Activated T-cell treated with anti-CD3 and anti-CD28 coated beads, Interleukin-2, amount 50 U/mL, for 24 hours (primary cell): ENCODE data around the gene MEGF10.

Experiments
- DNase-seq: peaks from one replicate; pipeline ENCODE4 v3.0.0-alpha.2; 2020
- H3K27ac Mint-ChIP-seq: 2 replicates; pipeline ENCODE4 v1.8.0; 2020; ENCODE audit warnings: mild to moderate bottlenecking, mixed read lengths
- H3K27me3 Mint-ChIP-seq: 2 replicates; pipeline ENCODE4 v1.8.0; 2020; ENCODE audit warnings: mixed read lengths
- H3K36me3 Mint-ChIP-seq: 2 replicates; pipeline ENCODE4 v1.8.0; 2020; ENCODE audit warnings: low read depth, mixed read lengths
- H3K4me1 Mint-ChIP-seq: 2 replicates; pipeline ENCODE4 v1.8.0; 2020; ENCODE audit warnings: low read depth, mixed read lengths
- H3K4me3 Mint-ChIP-seq: 2 replicates; pipeline ENCODE4 v1.8.0; 2020; ENCODE audit warnings: mild to moderate bottlenecking, moderate library complexity, mixed read lengths
- H3K9me3 Mint-ChIP-seq: 2 replicates; pipeline ENCODE4 v1.8.0; 2020; ENCODE audit warnings: mixed read lengths

MEGF10 gene

DNA sequence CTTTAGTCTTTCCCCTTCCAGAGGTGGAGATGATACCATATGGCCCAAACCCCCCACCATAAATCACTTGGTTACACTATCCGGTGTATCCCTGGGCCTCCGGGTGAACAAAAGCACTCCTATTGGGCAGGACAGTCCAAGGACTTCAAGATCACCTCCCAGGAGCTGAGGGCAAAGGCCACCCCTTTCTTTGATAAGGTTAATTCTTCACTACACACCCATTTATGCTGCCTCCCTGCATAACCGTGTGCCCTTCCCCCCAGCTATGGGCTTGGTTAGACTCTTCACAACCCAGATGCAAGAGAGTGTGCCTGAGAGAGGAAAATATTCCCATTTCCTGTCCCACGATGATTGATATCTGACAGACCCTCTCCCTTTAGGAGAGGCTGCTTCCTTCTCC is 162.0 kb downstream of the MEGF10 start:
- no peak overlapping the region for H3K27ac Mint-ChIP-seq
- no peaks in the 10 kb centered on the region for H3K9me3 Mint-ChIP-seq
- H3K4me1 Mint-ChIP-seq: no peaks in the 10 kb centered on the region
- DNase-seq: no peak
- peaks cover 12% of the 10 kb centered on the region for H3K27me3 Mint-ChIP-seq
- no peak overlapping the region for H3K4me3 Mint-ChIP-seq
- no peaks in the 10 kb centered on the region for H3K36me3 Mint-ChIP-seq

- Mint-ChIP-seq H3K4me1 (no peaks in the 10 kb centered on the region), H3K4me3 (no peak overlapping the region), H3K27me3 (peaks cover 15% of the 10 kb centered on the region), H3K9me3 (no peaks in the 10 kb centered on the region), H3K36me3 (no peaks in the 10 kb centered on the region), H3K27ac (no peak overlapping the region)
- no peak for DNase-seq
Measured at GRCh38 chr5:127471211-127471610, 180.6 kb downstream of the MEGF10 start.

GRCh38 chr5:127472700-127473099 is 182.1 kb downstream of the MEGF10 start:
- H3K9me3 Mint-ChIP-seq: no peaks in the 10 kb centered on the region
- H3K27ac Mint-ChIP-seq: no peak overlapping the region
- no peaks in the 10 kb centered on the region for H3K4me1 Mint-ChIP-seq
- H3K36me3 Mint-ChIP-seq: no peaks in the 10 kb centered on the region
- no peak overlapping the region for H3K4me3 Mint-ChIP-seq
- peaks cover 20% of the 10 kb centered on the region for H3K27me3 Mint-ChIP-seq
- no peak for DNase-seq

GRCh38 chr5:127486471-127486870 is 195.9 kb downstream of the MEGF10 start:
- no peak for DNase-seq
- H3K27ac Mint-ChIP-seq: no peak overlapping the region
- H3K27me3 Mint-ChIP-seq: peaks cover 13% of the 10 kb centered on the region
- no peaks in the 10 kb centered on the region for H3K36me3 Mint-ChIP-seq
- no peaks in the 10 kb centered on the region for H3K4me1 Mint-ChIP-seq
- no peaks in the 10 kb centered on the region for H3K9me3 Mint-ChIP-seq
- no peak overlapping the region for H3K4me3 Mint-ChIP-seq

DNA sequence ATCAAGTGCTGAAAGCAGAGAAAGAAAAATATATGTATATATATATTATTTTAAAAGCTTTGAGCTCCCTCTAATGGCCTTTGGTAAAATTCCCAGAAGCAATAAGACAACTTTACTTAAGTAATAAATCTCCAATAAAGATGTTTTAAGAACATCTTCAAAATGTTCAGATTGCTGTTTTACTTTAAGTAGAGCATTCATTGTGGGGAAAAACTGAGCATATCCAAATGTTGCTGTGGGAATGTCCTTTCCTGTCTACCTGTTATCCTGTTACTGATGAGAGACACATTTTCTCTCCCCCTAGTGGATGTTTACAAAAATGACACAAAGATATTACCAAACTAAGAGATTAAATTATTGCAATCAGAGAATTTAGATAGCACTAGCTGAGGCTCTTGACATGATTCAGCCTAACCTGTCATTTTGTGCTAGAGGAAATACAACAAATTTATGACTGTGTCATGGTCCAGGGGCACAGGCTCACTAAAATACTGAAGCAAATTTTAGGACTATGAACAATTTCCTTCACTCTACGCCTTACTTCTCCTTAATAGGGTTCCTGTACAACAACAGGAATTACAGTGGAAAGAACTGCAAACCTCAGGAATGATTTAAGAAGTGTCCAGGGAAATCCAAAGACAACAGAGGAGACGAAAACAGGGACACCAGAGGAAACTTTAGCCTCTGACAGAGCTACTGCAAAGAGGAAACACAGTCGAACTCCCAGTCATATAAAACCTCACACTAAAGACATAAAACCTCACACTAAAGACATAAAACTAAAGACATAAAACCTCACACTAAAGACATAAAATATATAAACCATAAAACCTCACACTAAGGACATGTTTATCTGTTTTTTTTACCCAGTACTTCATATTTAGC is 202.5 kb downstream of the MEGF10 start:
- H3K9me3 Mint-ChIP-seq: no peaks in the 10 kb centered on the region
- H3K36me3 Mint-ChIP-seq: no peaks in the 10 kb centered on the region
- peaks cover 25% of the 10 kb centered on the region for H3K27me3 Mint-ChIP-seq
- H3K4me1 Mint-ChIP-seq: no peaks in the 10 kb centered on the region
- no peak for DNase-seq
- no peak overlapping the region for H3K27ac Mint-ChIP-seq
- H3K4me3 Mint-ChIP-seq: no peak overlapping the region

DNA sequence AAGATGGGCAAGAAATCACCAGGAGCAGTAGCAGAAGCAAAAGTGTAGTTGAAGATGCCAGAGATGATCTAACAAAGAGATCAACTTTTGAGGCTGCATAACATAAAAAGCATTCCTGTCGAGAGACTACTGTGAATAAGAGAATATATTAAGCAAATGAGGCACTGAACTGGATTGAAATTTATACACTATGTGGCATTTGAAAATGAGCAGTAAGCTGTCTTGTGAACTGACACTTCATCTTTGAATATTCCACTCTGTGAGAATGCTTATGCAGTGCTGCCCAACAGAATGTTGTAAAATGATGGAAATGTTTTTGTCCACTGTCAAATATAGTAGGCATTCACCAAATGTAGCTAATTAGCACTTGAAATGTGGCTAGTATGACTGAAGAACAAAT is 208.0 kb downstream of the MEGF10 start:
- Mint-ChIP-seq H3K4me1 (no peaks in the 10 kb centered on the region), H3K4me3 (no peak overlapping the region), H3K36me3 (no peaks in the 10 kb centered on the region), H3K27ac (no peak overlapping the region), H3K9me3 (no peaks in the 10 kb centered on the region), H3K27me3 (peaks cover 16% of the 10 kb centered on the region)
- no peak for DNase-seq

GRCh38 chr5:127505905-127506304 is 215.3 kb downstream of the MEGF10 start:
- H3K36me3 Mint-ChIP-seq: no peaks in the 10 kb centered on the region
- no peak for DNase-seq
- peaks cover 9% of the 10 kb centered on the region for H3K27me3 Mint-ChIP-seq
- no peak overlapping the region for H3K27ac Mint-ChIP-seq
- H3K9me3 Mint-ChIP-seq: no peaks in the 10 kb centered on the region
- H3K4me1 Mint-ChIP-seq: no peaks in the 10 kb centered on the region
- H3K4me3 Mint-ChIP-seq: no peak overlapping the region

- Mint-ChIP-seq H3K36me3 (no peaks in the 10 kb centered on the region), H3K9me3 (no peaks in the 10 kb centered on the region), H3K4me3 (no peak overlapping the region), H3K27ac (no peak overlapping the region), H3K4me1 (no peaks in the 10 kb centered on the region), H3K27me3 (peaks cover 10% of the 10 kb centered on the region)
- DNase-seq: no peak
Measured at GRCh38 chr5:127506616-127507015, 216.0 kb downstream of the MEGF10 start.

DNA sequence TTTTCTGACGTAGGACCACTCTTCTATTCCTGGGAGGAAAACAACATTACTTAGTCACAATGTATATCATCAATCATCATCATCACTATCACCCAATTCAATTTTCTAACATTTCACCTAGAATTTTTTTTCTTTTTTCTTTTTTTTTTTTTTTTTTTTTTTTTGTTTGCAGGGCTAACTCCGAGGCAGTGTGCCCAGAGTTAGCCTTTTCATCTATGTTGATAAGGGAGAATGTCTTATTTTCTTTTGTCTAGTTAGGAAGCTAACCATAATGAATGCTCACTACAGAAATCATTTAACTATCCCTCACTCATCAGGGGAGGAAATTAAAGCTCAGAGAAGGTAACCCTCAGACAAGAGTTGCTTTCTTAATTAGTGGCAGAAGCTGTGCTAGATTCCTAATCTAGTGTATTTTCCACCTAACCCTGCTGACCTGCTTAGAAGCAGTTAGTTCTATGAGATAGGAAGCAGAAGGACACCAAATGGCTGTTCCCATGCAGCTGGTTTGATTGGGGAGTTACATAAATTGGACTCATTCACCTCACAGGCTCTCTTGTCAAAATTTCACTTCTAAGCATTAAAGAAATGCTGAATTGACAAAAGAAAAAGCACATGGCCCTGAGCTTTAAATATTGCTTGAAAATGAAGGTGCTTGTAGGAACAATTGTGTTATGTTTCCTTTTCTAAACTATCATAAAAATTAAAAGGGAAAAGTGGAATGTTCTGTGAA is 218.2 kb downstream of the MEGF10 start:
- Mint-ChIP-seq H3K27me3 (peaks cover 20% of the 10 kb centered on the region), H3K9me3 (no peaks in the 10 kb centered on the region), H3K4me1 (no peaks in the 10 kb centered on the region), H3K4me3 (no peak overlapping the region), H3K36me3 (no peaks in the 10 kb centered on the region), H3K27ac (no peak overlapping the region)
- DNase-seq: no peak
